ENCODE measurements around the gene ACRV1. TPM values are rescaled to one million over a fixed set of nuclear protein-coding genes. Genes with fewer than 3 reads are reported as not detected.
"Not testable (repeated sequence)": the region's sequence is repeated elsewhere in the genome, so short reads cannot be mapped to it uniquely, and the experiment has no call there.

ACRV1 gene
- total RNA-seq, result not detected
- long read RNA-seq, result 0 reads

GRCh38 chr11:125680747-125681146, at the start of gene ACRV1:
Gene ACRV1, minus strand, starts transcription at chr11:125680847. Its CDS starts 67 bp downstream, at chr11:125680780.
- ATAC-seq, result no peak
- Histone ChIP-seq H3K27ac (no peak within 1 kb of the TSS), H3K27me3 (no peaks in the 10 kb centered on the region), H3K4me1 (no peaks in the 10 kb centered on the region), H3K4me3 (no peak within 1 kb of the TSS), H3K9me3 (no peaks in the 10 kb centered on the region), H3K36me3 (no peaks in the 10 kb centered on the region)
- DNase-seq, result no peak
- no peak for TF ChIP-seq CTCF (IDR thresholded peaks at IDR 0.05)
- intact Hi-C loops (cut with DNase I), result no loop called here

- intact Hi-C loops (cut with DNase I), result no loop called here
- Histone ChIP-seq H3K4me3 (no peak overlapping the region), H3K27me3 (no peaks in the 10 kb centered on the region), H3K36me3 (no peaks in the 10 kb centered on the region), H3K27ac (no peak overlapping the region), H3K9me3 (no peaks in the 10 kb centered on the region), H3K4me1 (no peaks in the 10 kb centered on the region)
- no peak for DNase-seq
- TF ChIP-seq CTCF (IDR thresholded peaks at IDR 0.05), result no peak
- ATAC-seq, result no peak
These were observed 48.3 kb upstream of the ACRV1 start for GRCh38 chr11:125728969-125729368.

GRCh38 chr11:125724125-125724524, 43.5 kb upstream of the ACRV1 start:
- no peak for TF ChIP-seq CTCF (IDR thresholded peaks at IDR 0.05)
- H3K36me3 ChIP-seq, result no peaks in the 10 kb centered on the region
- no peaks in the 10 kb centered on the region for H3K9me3 ChIP-seq
- intact Hi-C loops (cut with DNase I), result no loop called here
- H3K4me3 ChIP-seq, result no peak overlapping the region
- no peaks in the 10 kb centered on the region for H3K27me3 ChIP-seq
- ATAC-seq (peak; percentile 36), DNase-seq (no peak)
- no peak overlapping the region for H3K27ac ChIP-seq
- no peaks in the 10 kb centered on the region for H3K4me1 ChIP-seq

- H3K9me3 ChIP-seq, result no peaks in the 10 kb centered on the region
- H3K27ac ChIP-seq, result no peak overlapping the region
- DNase-seq, result no peak
- intact Hi-C loops (cut with DNase I), result no loop called here
- no peak overlapping the region for H3K4me3 ChIP-seq
- no peaks in the 10 kb centered on the region for H3K27me3 ChIP-seq
- no peaks in the 10 kb centered on the region for H3K36me3 ChIP-seq
- ATAC-seq, result no peak
- H3K4me1 ChIP-seq, result no peaks in the 10 kb centered on the region
- no peak for TF ChIP-seq CTCF (IDR thresholded peaks at IDR 0.05)
These were observed 40.1 kb upstream of the ACRV1 start for GRCh38 chr11:125720781-125721180.

- H3K36me3 ChIP-seq; H3K27me3 ChIP-seq; intact Hi-C loops (cut with DNase I); ATAC-seq; H3K9me3 ChIP-seq; DNase-seq; H3K4me3 ChIP-seq; H3K4me1 ChIP-seq; H3K27ac ChIP-seq: not testable (repeated sequence)
These were observed 24.0 kb upstream of the ACRV1 start for GRCh38 chr11:125704686-125705085.

GRCh38 chr11:125701858-125702621, 21.4 kb upstream of the ACRV1 start:
- Histone ChIP-seq H3K9me3 (no peaks in the 10 kb centered on the region), H3K27me3 (no peaks in the 10 kb centered on the region), H3K4me3 (no peak overlapping the region), H3K4me1 (no peaks in the 10 kb centered on the region), H3K27ac (no peak overlapping the region), H3K36me3 (no peaks in the 10 kb centered on the region)
- ATAC-seq (no peak), DNase-seq (no peak)
- no peak for TF ChIP-seq CTCF (IDR thresholded peaks at IDR 0.05)
- intact Hi-C loops (cut with DNase I), result no loop called here
